HepG2 (cell line): ENCODE data around the gene CFD. TPM values are rescaled to one million over a fixed set of nuclear protein-coding genes. Genes with fewer than 3 reads are reported as not detected.

Experiments
- CENPT ChIP-seq: sonication (generic); formaldehyde crosslinking; IDR thresholded peaks from 2 replicates; pipeline ENCODE4 v1.8.0; 2022; ENCODE audit warnings: low read depth, mild to moderate bottlenecking, moderate library complexity, missing genetic modification reagents
- GFI1 ChIP-seq: sonication (generic); formaldehyde crosslinking; IDR thresholded peaks from 2 replicates; pipeline ENCODE4 v1.5.0; 2020; ENCODE audit warnings: missing genetic modification reagents, mild to moderate bottlenecking, borderline replicate concordance
- RBAK ChIP-seq: sonication (generic); formaldehyde crosslinking; IDR thresholded peaks from 2 replicates; pipeline ENCODE4 v1.5.1; 2020; ENCODE audit warnings: mild to moderate bottlenecking, missing genetic modification reagents
- UBTF ChIP-seq: sonication (generic); formaldehyde crosslinking; IDR thresholded peaks from 2 replicates; pipeline ENCODE4 v1.4.0; 2020; ENCODE audit warnings: mild to moderate bottlenecking, missing genetic modification reagents
- ZBTB2 ChIP-seq: sonication (generic); formaldehyde crosslinking; IDR thresholded peaks from 2 replicates; pipeline ENCODE4 v1.8.0; 2022; ENCODE audit warnings: low read depth, missing genetic modification reagents
- ZIK1 ChIP-seq: sonication (generic); formaldehyde crosslinking; IDR thresholded peaks from 2 replicates; pipeline ENCODE4 v1.5.0; 2020; ENCODE audit warnings: mild to moderate bottlenecking, low read depth, missing genetic modification reagents, borderline replicate concordance
- ZNF547 ChIP-seq: sonication (generic); formaldehyde crosslinking; IDR thresholded peaks from 2 replicates; pipeline ENCODE4 v1.5.1; 2020; ENCODE audit warnings: mild to moderate bottlenecking, missing genetic modification reagents
- ZNF562 ChIP-seq: sonication (generic); formaldehyde crosslinking; IDR thresholded peaks from 2 replicates; pipeline ENCODE4 v1.8.0; 2022; ENCODE audit warnings: missing genetic modification reagents, borderline replicate concordance
- ZNF749 ChIP-seq: sonication (generic); formaldehyde crosslinking; IDR thresholded peaks from 2 replicates; pipeline ENCODE4 v1.8.0; 2022; ENCODE audit warnings: mild to moderate bottlenecking, missing genetic modification reagents, moderate library complexity, borderline replicate concordance
- ZNF773 ChIP-seq: sonication (generic); formaldehyde crosslinking; IDR thresholded peaks from 2 replicates; pipeline ENCODE4 v1.4.0; 2020; ENCODE audit warnings: missing genetic modification reagents, borderline replicate concordance
- polyA plus RNA-seq, 8 experiments: library from polyadenylated mRNA; depleted of rRNA in 3 of 8; stranded (reverse) in 7 of 8; unstranded in 1 of 8; fragments of >200 nt; fragmentation: Illumina TruSeq in 4 of 8; extraction: Trizol in 4 of 8; gene quantifications; 2 replicates each; pipeline versions ENCODE4 v1.2.1 to v1.2.3, GENCODE V29; 2011 to 2016; ENCODE audit warnings: low read depth in 4 of 8, missing spikeins in 1 of 8, mixed read lengths in 1 of 8; ENCODE audit not compliant: insufficient read depth in 1 of 8
- total RNA-seq, 5 experiments: library from RNA; depleted of rRNA; stranded (reverse); fragments of >200 nt; fragmentation: Illumina TruSeq; extraction: Trizol; gene quantifications; 2 replicates each; pipeline ENCODE4 v1.2.3, GENCODE V29; 2016; ENCODE audit warnings: low read depth in 1 of 5
- TF ChIP-seq, protein P1 (sequence below): IDR thresholded peaks from 2 replicates; pipeline ENCODE4 v1.6.1; 2016; ENCODE audit warnings: low read depth, borderline replicate concordance
- TF ChIP-seq, protein P2 (sequence below): sonication (generic); formaldehyde crosslinking; IDR thresholded peaks from 2 replicates; pipeline ENCODE4 v1.4.0; 2020; ENCODE audit warnings: missing genetic modification reagents; ENCODE audit errors: not compliant biosample characterization
- TF ChIP-seq, protein P3 (sequence below), 2 experiments: sonication (generic) in 1 of 2; formaldehyde crosslinking in 1 of 2; IDR thresholded peaks; 2 replicates each; pipeline versions ENCODE4 v1.6.1 to v1.9.0; 2014 to 2022; ENCODE audit warnings: antibody characterized with exemption in 1 of 2, borderline replicate concordance in 1 of 2, inconsistent platforms in 1 of 2, low read depth in 1 of 2, missing genetic modification reagents in 1 of 2
- TF ChIP-seq, protein P4 (sequence below): IDR thresholded peaks from 2 replicates; pipeline ENCODE4 v1.6.1; 2012; ENCODE audit warnings: low read depth, low read length, improper control_type of control experiment

The CFD gene
- total and polyA plus RNA-seq, 2 of the 13 experiments (the other 11 are each of a cell fraction or from before 2014, with no cell fraction given) = 2.3 to 4.6 TPM

DNA sequence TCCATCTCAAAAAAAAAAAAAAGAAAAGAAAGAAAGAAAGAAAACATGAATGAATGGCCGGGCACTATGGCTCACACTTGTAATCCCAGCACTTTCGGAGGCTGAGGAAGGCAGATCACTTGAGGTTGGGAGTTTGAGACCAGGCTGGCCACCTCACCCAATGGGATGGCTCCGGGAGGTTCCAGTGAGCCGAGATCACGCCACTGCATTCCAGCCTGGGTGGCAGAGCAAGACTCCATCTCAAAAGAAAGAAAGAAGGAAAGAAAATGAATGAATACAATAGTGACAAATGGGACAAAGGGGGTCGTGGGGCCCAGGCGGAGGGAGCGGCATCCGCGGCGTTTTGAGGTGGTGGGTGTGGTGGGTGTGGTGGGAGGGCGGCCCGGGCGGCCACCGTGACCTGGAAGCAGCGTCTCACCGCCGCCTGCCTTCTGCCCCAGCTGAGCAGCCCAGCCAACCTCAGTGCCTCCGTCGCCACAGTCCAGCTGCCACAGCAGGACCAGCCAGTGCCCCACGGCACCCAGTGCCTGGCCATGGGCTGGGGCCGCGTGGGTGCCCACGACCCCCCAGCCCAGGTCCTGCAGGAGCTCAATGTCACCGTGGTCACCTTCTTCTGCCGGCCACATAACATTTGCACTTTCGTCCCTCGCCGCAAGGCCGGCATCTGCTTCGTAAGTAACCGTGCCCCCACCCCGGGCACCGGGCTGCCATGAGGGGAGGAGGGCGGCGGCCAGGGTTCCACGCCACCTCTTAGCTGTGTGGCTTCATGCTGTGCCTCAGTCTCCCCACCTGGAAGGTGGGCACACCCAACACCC is 13.6 kb upstream of the CFD start (continued):
- TF ChIP-seq ZBTB2 (CRISPR knock-in tag) (no peak), ZNF547 (CRISPR knock-in tag) (no peak), GFI1 (no peak), ZNF773 (CRISPR knock-in tag) (0 out of 2 replicates have a peak, but pooled peaks have one; percentile 48), ZNF749 (CRISPR knock-in tag) (no peak), ZIK1 (CRISPR knock-in tag) (no peak), UBTF (CRISPR knock-in tag) (0 out of 2 replicates have a peak, but pooled peaks have one; percentile 24), CENPT (CRISPR knock-in tag) (no peak), ZNF562 (CRISPR knock-in tag) (no peak), RBAK (CRISPR knock-in tag) (no peak)
- TF ChIP-seq, protein P1, sequence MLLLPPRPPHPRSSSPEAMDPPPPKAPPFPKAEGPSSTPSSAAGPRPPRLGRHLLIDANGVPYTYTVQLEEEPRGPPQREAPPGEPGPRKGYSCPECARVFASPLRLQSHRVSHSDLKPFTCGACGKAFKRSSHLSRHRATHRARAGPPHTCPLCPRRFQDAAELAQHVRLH (CRISPR knock-in tag) = no peak
- TF ChIP-seq, protein P2, sequence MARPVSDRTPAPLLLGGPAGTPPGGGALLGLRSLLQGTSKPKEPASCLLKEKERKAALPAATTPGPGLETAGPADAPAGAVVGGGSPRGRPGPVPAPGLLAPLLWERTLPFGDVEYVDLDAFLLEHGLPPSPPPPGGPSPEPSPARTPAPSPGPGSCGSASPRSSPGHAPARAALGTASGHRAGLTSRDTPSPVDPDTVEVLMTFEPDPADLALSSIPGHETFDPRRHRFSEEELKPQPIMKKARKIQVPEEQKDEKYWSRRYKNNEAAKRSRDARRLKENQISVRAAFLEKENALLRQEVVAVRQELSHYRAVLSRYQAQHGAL (CRISPR knock-in tag) = no peak
- TF ChIP-seq, protein P3, sequence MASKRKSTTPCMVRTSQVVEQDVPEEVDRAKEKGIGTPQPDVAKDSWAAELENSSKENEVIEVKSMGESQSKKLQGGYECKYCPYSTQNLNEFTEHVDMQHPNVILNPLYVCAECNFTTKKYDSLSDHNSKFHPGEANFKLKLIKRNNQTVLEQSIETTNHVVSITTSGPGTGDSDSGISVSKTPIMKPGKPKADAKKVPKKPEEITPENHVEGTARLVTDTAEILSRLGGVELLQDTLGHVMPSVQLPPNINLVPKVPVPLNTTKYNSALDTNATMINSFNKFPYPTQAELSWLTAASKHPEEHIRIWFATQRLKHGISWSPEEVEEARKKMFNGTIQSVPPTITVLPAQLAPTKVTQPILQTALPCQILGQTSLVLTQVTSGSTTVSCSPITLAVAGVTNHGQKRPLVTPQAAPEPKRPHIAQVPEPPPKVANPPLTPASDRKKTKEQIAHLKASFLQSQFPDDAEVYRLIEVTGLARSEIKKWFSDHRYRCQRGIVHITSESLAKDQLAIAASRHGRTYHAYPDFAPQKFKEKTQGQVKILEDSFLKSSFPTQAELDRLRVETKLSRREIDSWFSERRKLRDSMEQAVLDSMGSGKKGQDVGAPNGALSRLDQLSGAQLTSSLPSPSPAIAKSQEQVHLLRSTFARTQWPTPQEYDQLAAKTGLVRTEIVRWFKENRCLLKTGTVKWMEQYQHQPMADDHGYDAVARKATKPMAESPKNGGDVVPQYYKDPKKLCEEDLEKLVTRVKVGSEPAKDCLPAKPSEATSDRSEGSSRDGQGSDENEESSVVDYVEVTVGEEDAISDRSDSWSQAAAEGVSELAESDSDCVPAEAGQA (IDR thresholded peaks at IDR 0.05; ENCODE audit: low read depth) = no peak
- TF ChIP-seq, protein P3 (CRISPR knock-in tag; IDR thresholded peaks at IDR 0.05; ENCODE audit: borderline replicate concordance) = no peak
- TF ChIP-seq, protein P4, sequence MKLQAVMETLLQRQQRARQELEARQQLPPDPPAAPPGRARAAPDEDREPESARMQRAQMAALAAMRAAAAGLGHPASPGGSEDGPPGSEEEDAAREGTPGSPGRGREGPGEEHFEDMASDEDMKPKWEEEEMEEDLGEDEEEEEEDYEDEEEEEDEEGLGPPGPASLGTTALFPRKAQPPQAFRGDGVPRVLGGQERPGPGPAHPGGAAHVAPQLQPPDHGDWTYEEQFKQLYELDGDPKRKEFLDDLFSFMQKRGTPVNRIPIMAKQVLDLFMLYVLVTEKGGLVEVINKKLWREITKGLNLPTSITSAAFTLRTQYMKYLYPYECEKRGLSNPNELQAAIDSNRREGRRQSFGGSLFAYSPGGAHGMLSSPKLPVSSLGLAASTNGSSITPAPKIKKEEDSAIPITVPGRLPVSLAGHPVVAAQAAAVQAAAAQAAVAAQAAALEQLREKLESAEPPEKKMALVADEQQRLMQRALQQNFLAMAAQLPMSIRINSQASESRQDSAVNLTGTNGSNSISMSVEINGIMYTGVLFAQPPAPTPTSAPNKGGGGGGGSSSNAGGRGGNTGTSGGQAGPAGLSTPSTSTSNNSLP = no peak
